GM08714 (cell line): ENCODE measurements around the gene SAMD14.
A peak's percentile ranks its signal among the peaks of the same experiment; 100 is the strongest.

Experiments used
- H3K4me3 ChIP-seq: fragments of 200-500 bp; sonication (Bioruptor generic); 2 replicates; pipeline ENCODE4 v1.5.1; 2014; ENCODE audit warnings: mild to moderate bottlenecking, low read length, inconsistent platforms
- ZNF274 ChIP-seq: IDR thresholded peaks from 2 replicates; pipeline ENCODE4 v1.6.1; 2012; ENCODE audit warnings: mild to moderate bottlenecking, low read depth, low read length

The SAMD14 gene

GRCh38 chr17:50155115-50155819, 25.3 kb upstream of the SAMD14 start:
- TF ChIP-seq ZNF274: no peak
- H3K4me3 ChIP-seq: peak overlapping the region; percentile 32; the same call in 1 of the 2 replicates

- peak overlapping the region; percentile 32; the same call in 1 of the 2 replicates for H3K4me3 ChIP-seq
- TF ChIP-seq ZNF274: no peak
These were observed 24.6 kb upstream of the SAMD14 start for GRCh38 chr17:50154604-50155003.

- TF ChIP-seq ZNF274: no peak
- H3K4me3 ChIP-seq: no peak overlapping the region; the same call in 1 of the 2 replicates
These were observed 24.0 kb upstream of the SAMD14 start for GRCh38 chr17:50153650-50154575.

- H3K4me3 ChIP-seq: no peak overlapping the region; the same call in 1 of the 2 replicates
- TF ChIP-seq ZNF274: no peak
These were observed 22.8 kb upstream of the SAMD14 start for GRCh38 chr17:50152736-50153135.

- peak overlapping the region; percentile 80; the same call in 1 of the 2 replicates for H3K4me3 ChIP-seq
- TF ChIP-seq ZNF274: no peak
These were observed 22.1 kb upstream of the SAMD14 start for GRCh38 chr17:50151937-50152547.

GRCh38 chr17:50151041-50151936, 21.3 kb upstream of the SAMD14 start:
- TF ChIP-seq ZNF274: no peak
- peak overlapping the region; percentile 90 for H3K4me3 ChIP-seq

GRCh38 chr17:50150354-50151040, 20.5 kb upstream of the SAMD14 start, which contains the start of gene PPP1R9B:
PPP1R9B (minus strand) TSS chr17:50150677; CDS start chr17:50150513, 164 bp downstream.
- TF ChIP-seq ZNF274: no peak
- peak within 1 kb of the TSS; percentile 90 for H3K4me3 ChIP-seq

- peak overlapping the region; percentile 90 for H3K4me3 ChIP-seq
- TF ChIP-seq ZNF274: no peak
These were observed 19.7 kb upstream of the SAMD14 start for GRCh38 chr17:50149417-50150353.

- H3K4me3 ChIP-seq: peak overlapping the region; percentile 90
- TF ChIP-seq ZNF274: no peak
These were observed 19.1 kb upstream of the SAMD14 start for GRCh38 chr17:50149091-50149416.

- H3K4me3 ChIP-seq: peak overlapping the region; percentile 90
- no peak for TF ChIP-seq ZNF274
These were observed 18.5 kb upstream of the SAMD14 start for GRCh38 chr17:50148226-50149090.

GRCh38 chr17:50147841-50148225, 17.9 kb upstream of the SAMD14 start:
- peak overlapping the region; percentile 90 for H3K4me3 ChIP-seq
- no peak for TF ChIP-seq ZNF274
